Measurements from ENCODE around the gene NCCRP1.
A peak's percentile ranks its signal among the peaks of the same experiment; 100 is the strongest.

Gene NCCRP1, protein sequence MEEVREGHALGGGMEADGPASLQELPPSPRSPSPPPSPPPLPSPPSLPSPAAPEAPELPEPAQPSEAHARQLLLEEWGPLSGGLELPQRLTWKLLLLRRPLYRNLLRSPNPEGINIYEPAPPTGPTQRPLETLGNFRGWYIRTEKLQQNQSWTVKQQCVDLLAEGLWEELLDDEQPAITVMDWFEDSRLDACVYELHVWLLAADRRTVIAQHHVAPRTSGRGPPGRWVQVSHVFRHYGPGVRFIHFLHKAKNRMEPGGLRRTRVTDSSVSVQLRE

DNA sequence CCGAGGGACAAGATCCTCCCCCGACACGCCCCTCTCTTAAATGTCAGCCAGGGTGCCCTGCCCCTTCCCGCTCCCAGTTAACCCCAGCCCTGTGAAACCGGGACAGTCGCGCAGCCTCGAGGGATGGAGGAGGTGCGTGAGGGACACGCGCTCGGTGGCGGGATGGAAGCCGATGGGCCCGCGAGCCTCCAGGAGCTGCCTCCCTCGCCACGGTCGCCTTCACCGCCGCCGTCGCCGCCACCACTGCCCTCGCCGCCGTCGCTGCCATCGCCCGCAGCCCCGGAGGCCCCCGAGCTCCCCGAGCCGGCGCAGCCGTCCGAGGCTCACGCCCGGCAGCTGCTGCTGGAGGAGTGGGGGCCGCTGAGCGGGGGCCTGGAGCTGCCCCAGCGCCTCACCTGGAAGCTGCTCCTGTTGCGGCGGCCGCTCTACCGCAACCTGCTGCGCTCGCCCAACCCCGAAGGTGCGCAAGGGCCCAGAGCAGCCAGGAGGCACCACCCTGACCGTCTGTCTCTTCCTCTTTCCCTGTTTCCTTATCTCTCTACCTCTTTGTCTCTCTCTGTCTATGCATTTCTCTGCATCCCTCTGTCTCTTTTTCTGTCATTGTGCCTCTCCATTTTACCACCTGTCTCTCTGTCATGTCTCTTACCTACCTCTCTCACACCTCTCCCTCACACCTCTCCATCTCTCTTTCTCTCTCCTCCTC, at the start of gene NCCRP1:
TSS of gene NCCRP1 (plus strand) at position 105 of the 703 bp plus-strand sequence. CDS start at position 124, 19 bp downstream.
- Mint-ChIP-seq H3K36me3 (ENCODE audit: low read depth) (no peaks in the 10 kb centered on the region), H3K9me3 (no peaks in the 10 kb centered on the region), H3K27me3 (ENCODE audit: low read depth, poor library complexity) (peaks cover 74% of the 10 kb centered on the region), H3K4me3 (peak within 1 kb of the TSS; percentile 82), H3K27ac (no peak within 1 kb of the TSS), H3K4me1 (peaks cover 72% of the 10 kb centered on the region)
- peak; percentile 69 for DNase-seq
- TF ChIP-seq, protein P1, sequence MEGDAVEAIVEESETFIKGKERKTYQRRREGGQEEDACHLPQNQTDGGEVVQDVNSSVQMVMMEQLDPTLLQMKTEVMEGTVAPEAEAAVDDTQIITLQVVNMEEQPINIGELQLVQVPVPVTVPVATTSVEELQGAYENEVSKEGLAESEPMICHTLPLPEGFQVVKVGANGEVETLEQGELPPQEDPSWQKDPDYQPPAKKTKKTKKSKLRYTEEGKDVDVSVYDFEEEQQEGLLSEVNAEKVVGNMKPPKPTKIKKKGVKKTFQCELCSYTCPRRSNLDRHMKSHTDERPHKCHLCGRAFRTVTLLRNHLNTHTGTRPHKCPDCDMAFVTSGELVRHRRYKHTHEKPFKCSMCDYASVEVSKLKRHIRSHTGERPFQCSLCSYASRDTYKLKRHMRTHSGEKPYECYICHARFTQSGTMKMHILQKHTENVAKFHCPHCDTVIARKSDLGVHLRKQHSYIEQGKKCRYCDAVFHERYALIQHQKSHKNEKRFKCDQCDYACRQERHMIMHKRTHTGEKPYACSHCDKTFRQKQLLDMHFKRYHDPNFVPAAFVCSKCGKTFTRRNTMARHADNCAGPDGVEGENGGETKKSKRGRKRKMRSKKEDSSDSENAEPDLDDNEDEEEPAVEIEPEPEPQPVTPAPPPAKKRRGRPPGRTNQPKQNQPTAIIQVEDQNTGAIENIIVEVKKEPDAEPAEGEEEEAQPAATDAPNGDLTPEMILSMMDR (IDR thresholded peaks at IDR 0.05): no peak

DNA sequence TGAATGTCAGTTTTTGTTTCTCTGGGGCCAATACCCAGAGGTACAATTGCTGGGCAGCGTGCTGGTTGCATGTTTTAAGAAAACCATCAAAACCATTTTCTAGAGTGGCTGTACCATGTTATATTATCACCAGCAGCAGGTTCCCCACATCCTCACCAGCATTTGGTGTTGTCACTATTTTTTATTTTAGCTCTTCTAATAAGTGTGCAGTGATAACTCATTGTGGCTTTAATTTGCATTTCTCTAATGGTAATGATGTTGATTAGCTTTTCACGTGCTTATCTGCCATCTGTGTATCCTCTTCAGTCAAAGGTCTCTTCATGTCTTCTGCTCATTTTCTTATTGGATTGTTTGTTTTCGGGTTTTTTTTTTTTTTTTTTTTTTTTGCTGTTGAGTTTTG, 49.3 kb upstream of the NCCRP1 start:
- peaks cover 27% of the 10 kb centered on the region for H3K4me1 Mint-ChIP-seq
- DNase-seq: no peak
- TF ChIP-seq, protein P1 (IDR thresholded peaks at IDR 0.05): no peak
- peaks cover 19% of the 10 kb centered on the region for H3K9me3 Mint-ChIP-seq
- no peak overlapping the region for H3K4me3 Mint-ChIP-seq
- H3K36me3 Mint-ChIP-seq (ENCODE audit: low read depth): peaks cover 30% of the 10 kb centered on the region
- no peak overlapping the region for H3K27ac Mint-ChIP-seq
- H3K27me3 Mint-ChIP-seq (ENCODE audit: low read depth, poor library complexity): no peaks in the 10 kb centered on the region

DNA sequence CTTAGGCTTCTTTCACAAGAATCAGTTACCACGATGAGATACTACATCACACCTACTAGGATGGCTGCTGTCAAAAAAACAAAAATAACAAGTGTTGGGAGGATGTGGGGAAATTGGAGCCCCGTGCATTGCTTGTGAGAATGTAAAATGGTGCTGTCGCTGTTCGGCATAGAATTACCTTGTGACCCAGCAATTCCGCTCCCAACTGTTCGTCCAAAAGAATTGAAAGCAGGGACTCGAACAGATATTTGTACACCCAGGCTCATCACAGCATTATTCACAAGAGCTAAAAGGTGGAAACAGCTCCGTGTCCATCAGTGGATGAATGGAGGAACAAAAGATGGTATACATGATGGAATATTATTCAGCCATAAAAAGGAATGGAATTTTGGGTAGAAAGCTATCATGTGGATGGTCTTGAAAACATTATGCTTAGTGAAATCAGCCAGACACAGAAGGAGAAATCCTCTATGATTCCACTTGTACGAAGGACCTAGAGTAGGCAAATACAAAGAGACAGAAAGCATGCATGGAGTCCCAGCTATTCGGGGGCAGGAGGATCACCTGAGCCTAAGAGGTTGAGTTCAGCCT, 47.7 kb upstream of the NCCRP1 start:
- Mint-ChIP-seq H3K27me3 (ENCODE audit: low read depth, poor library complexity) (no peaks in the 10 kb centered on the region), H3K36me3 (ENCODE audit: low read depth) (peaks cover 35% of the 10 kb centered on the region)

DNA sequence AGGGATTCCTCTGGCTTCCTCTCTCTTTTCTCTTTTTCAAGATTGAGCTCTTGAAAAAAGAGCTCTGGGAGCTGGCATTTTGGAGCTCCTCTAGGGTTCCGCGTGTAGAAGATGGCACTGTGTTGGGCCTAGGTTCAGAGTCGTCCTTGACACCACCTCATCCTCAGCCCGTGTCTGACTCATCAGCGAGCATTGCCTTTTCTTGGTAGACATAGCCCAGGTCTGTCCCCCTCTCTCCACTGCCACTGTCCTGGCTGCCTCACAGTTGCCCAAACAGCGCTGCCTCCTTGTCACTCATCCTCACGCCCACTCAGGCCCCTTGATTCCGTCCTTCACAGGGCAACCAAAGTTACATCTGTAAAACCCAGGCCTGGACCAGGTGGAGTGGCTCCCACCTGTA, 46.5 kb upstream of the NCCRP1 start:
- no peak for DNase-seq
- Mint-ChIP-seq H3K4me3 (no peak overlapping the region), H3K9me3 (peaks cover 23% of the 10 kb centered on the region), H3K27ac (no peak overlapping the region), H3K36me3 (ENCODE audit: low read depth) (peaks cover 38% of the 10 kb centered on the region), H3K4me1 (peaks cover 20% of the 10 kb centered on the region), H3K27me3 (ENCODE audit: low read depth, poor library complexity) (no peaks in the 10 kb centered on the region)
- TF ChIP-seq, protein P1 (IDR thresholded peaks at IDR 0.05): no peak

More for the DNA sequence above, 47.7 kb upstream of the NCCRP1 start:
- Mint-ChIP-seq H3K4me3 (no peak overlapping the region), H3K27ac (no peak overlapping the region), H3K4me1 (peaks cover 20% of the 10 kb centered on the region), H3K9me3 (peaks cover 22% of the 10 kb centered on the region)
- TF ChIP-seq, protein P1 (IDR thresholded peaks at IDR 0.05): no peak
- DNase-seq: no peak

DNA sequence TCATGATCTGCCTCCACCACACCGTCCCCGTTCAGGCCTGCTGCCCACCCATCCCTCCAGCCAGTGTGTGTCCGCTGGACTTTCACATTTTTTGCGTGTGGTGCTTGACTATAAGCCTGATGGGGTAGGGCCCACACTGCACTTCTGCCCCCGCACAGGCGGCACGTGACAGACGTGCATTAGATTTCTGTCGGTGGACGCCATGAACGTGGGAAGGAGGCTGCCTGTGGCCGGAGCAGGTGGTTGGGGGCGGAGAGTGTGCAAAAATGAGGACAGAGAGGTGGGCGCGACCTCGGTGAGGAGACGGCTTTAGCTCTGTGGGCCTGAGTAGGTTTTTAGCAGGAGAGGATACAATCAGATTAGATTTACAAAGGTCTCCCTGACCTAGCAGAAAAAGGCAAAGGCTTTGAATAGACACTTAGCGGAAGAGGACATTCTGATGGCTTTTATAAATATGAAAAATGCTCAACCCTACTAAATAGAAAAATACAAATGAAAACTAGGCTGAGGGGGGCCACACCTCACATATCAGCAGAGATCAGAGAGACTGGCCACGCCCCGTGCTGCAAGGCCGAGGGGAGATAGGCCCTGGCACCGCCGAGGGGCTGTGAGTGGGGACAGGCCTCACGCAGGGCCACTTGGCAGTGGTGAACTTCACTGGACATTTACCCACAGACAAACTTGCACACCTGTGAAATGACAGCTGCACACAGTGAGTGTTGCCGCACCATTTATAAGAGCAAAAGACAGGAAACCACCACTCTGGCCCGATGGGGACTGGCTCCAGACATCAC, 45.8 kb upstream of the NCCRP1 start:
- H3K4me3 Mint-ChIP-seq: no peak overlapping the region
- H3K4me1 Mint-ChIP-seq: peaks cover 25% of the 10 kb centered on the region
- no peaks in the 10 kb centered on the region for H3K27me3 Mint-ChIP-seq (ENCODE audit: low read depth, poor library complexity)
- DNase-seq: no peak
- no peak overlapping the region for H3K27ac Mint-ChIP-seq
- H3K9me3 Mint-ChIP-seq: peaks cover 23% of the 10 kb centered on the region
- peaks cover 37% of the 10 kb centered on the region for H3K36me3 Mint-ChIP-seq (ENCODE audit: low read depth)
- TF ChIP-seq, protein P1 (IDR thresholded peaks at IDR 0.05): no peak
